Vagina (tissue), 2 donors: Measurements from ENCODE around the gene JUN.

Experiments used
- CTCF ChIP-seq, 3 experiments: fragments of 450-650 bp in 2 of 3; fragments of 200-600 bp in 1 of 3; sonication (generic) in 1 of 3; IDR thresholded peaks; one replicate each; pipeline ENCODE4 v1.5.1; 2017 to 2019; ENCODE audit warnings: antibody characterized with exemption in 3 of 3, mild to moderate bottlenecking in 2 of 3, moderate library complexity in 2 of 3
- POLR2AphosphoS5 ChIP-seq, 2 donors: sonication (generic); formaldehyde crosslinking; IDR thresholded peaks; one replicate each; pipeline ENCODE4 v1.9.0; 2017; ENCODE audit warnings: antibody characterized with exemption in 2 of 2, mild to moderate bottlenecking in 2 of 2, low read depth in 1 of 2; ENCODE audit not compliant: insufficient read depth in 1 of 2

- no peak for TF ChIP-seq CTCF (IDR thresholded peaks at IDR 0.05)
- peak; percentile 48 to 85 for TF ChIP-seq POLR2AphosphoS5 (IDR thresholded peaks at IDR 0.05; ENCODE audit: insufficient read depth in 1 of 2, low read depth in 1 of 2)
Observed at GRCh38 chr1:58755468-58755872, 28.4 kb downstream of the JUN start.
